ENCODE data around the gene TBC1D4. TPM values are rescaled to one million over a fixed set of nuclear protein-coding genes. Genes with fewer than 3 reads are reported as not detected.

TBC1D4 gene
- total and polyA plus RNA-seq, 10 of the 15 experiments (the other 5 are each of a cell fraction or from before 2014, with no cell fraction given), result 11.0 to 38.6 (median 25.5) TPM

DNA sequence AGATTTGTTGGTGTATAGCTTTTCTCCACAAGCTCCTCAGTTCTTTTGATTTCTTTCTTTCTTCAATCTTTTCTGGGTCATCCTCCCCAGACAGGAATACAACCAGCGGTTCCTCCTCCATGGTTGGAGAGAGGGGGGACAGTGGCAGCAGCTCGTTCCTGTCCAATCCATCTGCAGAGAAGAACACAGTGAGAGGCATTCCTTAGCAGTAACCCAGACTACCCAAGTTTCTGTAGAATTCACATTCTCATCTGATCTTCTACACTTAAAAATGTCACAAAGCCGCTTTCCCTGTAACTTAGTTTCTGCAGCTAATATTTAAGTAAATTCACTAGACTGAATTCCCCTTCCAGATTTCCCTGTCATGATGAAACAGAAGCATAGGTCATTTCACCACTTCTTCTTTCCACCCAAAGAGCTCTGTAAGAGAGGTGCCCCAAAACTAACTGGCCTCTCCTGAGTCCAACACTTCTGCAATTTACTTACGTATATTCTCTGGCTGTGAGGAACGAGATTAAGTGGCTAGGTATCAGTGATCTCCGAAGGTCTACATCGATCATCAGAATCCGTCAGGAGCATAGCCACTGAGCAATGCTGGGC is 171.9 kb downstream of the TBC1D4 start (continued):
- TF ChIP-seq NFXL1 (IDR thresholded peaks at IDR 0.05; ENCODE audit: borderline replicate concordance) (no peak), FOS (IDR thresholded peaks at IDR 0.05; ENCODE audit: borderline replicate concordance, extremely low read depth, insufficient read length) (no peak), ASH2L (IDR thresholded peaks at IDR 0.05; ENCODE audit: borderline replicate concordance, low read depth) (no peak), ZNF24 (IDR thresholded peaks at IDR 0.05) (no peak), TBL1XR1 (IDR thresholded peaks at IDR 0.05; ENCODE audit: low read depth, low read length) (no peak)
- TF ChIP-seq, protein P1, sequence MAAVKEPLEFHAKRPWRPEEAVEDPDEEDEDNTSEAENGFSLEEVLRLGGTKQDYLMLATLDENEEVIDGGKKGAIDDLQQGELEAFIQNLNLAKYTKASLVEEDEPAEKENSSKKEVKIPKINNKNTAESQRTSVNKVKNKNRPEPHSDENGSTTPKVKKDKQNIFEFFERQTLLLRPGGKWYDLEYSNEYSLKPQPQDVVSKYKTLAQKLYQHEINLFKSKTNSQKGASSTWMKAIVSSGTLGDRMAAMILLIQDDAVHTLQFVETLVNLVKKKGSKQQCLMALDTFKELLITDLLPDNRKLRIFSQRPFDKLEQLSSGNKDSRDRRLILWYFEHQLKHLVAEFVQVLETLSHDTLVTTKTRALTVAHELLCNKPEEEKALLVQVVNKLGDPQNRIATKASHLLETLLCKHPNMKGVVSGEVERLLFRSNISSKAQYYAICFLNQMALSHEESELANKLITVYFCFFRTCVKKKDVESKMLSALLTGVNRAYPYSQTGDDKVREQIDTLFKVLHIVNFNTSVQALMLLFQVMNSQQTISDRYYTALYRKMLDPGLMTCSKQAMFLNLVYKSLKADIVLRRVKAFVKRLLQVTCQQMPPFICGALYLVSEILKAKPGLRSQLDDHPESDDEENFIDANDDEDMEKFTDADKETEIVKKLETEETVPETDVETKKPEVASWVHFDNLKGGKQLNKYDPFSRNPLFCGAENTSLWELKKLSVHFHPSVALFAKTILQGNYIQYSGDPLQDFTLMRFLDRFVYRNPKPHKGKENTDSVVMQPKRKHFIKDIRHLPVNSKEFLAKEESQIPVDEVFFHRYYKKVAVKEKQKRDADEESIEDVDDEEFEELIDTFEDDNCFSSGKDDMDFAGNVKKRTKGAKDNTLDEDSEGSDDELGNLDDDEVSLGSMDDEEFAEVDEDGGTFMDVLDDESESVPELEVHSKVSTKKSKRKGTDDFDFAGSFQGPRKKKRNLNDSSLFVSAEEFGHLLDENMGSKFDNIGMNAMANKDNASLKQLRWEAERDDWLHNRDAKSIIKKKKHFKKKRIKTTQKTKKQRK (IDR thresholded peaks at IDR 0.05; ENCODE audit: low read depth, low read length), result no peak
- TF ChIP-seq, protein P2, sequence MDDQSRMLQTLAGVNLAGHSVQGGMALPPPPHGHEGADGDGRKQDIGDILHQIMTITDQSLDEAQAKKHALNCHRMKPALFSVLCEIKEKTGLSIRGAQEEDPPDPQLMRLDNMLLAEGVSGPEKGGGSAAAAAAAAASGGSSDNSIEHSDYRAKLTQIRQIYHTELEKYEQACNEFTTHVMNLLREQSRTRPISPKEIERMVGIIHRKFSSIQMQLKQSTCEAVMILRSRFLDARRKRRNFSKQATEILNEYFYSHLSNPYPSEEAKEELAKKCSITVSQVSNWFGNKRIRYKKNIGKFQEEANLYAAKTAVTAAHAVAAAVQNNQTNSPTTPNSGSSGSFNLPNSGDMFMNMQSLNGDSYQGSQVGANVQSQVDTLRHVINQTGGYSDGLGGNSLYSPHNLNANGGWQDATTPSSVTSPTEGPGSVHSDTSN (IDR thresholded peaks at IDR 0.05; ENCODE audit: insufficient replicate concordance, low read depth, low read length), result no peak

All from GM12878 (cell line).